Measurements from ENCODE around the gene CBLB.

DNA sequence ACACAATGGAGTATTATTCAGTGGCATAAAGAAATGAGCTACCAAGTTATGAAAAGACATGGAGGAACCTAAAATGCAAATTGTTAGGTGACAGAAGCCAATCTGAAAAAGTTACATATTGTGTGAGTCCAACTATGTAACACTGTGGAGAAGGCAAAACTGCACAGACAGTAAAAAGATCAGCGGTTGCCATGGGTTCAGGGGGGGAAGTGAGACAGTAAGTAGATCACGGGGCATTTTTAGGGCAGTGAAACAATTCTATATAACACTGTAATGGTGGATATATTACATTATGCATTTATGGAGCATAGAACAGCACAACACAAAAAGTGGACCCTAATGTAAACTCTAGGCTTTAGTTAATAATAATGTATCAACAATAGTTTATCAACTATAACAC is 17.6 kb downstream of the CBLB start:
- TF ChIP-seq, protein P1, sequence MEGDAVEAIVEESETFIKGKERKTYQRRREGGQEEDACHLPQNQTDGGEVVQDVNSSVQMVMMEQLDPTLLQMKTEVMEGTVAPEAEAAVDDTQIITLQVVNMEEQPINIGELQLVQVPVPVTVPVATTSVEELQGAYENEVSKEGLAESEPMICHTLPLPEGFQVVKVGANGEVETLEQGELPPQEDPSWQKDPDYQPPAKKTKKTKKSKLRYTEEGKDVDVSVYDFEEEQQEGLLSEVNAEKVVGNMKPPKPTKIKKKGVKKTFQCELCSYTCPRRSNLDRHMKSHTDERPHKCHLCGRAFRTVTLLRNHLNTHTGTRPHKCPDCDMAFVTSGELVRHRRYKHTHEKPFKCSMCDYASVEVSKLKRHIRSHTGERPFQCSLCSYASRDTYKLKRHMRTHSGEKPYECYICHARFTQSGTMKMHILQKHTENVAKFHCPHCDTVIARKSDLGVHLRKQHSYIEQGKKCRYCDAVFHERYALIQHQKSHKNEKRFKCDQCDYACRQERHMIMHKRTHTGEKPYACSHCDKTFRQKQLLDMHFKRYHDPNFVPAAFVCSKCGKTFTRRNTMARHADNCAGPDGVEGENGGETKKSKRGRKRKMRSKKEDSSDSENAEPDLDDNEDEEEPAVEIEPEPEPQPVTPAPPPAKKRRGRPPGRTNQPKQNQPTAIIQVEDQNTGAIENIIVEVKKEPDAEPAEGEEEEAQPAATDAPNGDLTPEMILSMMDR (IDR thresholded peaks at IDR 0.05 in 8 of 11, conservative IDR thresholded peaks at IDR 0.05 in 3 of 11) = no peak
- no peak for TF ChIP-seq POLR2A (IDR thresholded peaks at IDR 0.05)
